GM18861 (cell line): ENCODE results near the gene LILRB3.
A peak's percentile ranks its signal among the peaks of the same experiment; 100 is the strongest.
"Not testable (repeated sequence)": the region's sequence is repeated elsewhere in the genome, so short reads cannot be mapped to it uniquely, and the experiment has no call there.

Experiments used
- ATAC-seq: cut with Tn5 transposase; IDR thresholded peaks from one replicate; pipeline ENCODE4 v1.9.1; 2021; ENCODE audit not compliant: unreplicated experiment

LILRB3 gene

DNA sequence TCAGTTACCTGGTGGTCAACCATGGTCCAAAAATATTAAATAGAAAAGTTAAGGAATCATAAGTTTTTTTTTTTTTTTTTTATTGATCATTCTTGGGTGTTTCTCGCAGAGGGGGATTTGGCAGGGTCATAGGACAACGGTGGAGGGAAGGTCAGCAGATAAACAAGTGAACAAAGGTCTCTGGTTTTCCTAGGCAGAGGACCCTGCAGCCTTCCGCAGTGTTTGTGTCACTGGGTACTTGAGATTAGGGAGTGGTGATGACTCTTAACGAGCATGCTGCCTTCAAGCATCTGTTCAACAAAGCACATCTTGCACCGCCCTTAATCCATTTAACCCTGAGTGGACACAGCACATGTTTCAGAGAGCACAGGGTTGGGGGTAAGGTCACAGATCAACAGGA, 8.6 kb downstream of the LILRB3 start:
- ATAC-seq, result not testable (repeated sequence)

DNA sequence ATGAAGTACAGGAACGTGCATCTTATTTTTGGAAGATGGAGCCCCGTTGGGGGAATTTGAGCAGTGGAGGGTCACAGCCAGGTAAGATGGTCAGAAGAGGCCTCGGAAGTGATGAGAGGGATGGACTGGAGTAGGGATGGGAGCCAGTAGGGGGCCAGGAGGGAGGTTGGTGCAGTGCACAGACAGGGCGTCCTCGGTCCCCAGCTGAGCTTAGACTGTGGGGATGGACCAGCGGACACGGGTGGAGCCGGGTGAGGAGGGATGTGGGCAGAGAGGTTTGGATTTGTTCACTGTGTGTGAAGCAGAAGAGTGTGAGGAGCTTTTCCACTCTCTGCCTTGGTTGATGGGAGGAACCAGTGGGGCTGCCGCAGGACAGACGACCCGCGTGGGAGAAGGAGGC, 11.6 kb downstream of the LILRB3 start:
- ATAC-seq, result no peak

DNA sequence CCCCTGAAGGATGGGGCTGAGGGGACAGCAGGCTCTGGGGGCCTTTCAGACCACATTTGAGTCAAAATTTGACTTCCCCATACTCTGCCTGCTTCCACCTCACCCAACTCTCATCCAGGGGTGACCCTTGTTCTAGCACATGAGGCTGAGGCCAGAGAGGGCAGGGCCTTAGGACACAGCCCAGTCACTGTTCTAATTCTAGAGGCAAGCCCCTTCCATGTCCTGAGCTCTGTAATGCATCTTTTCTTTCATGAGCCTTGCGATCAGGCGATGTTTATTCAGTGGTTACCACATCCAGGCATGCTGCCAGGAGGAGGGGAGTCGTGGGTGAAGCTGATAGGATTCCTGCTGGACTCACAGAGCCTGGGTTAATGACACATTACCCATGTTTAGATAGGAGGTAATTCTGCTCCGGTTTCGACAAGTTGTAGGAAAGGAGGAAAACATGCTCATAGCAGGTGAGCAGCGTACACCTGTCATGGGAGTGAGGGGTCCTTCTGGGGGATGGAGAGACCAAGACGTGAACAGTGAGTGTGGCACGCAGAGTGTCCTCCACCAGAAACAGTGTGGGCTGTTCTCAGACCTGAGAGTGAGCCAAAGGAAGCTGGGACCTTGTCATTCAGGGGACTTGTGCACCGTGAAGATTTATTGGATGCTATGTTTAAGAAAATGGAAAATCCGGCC, 12.9 kb downstream of the LILRB3 start:
- no peak for ATAC-seq

DNA sequence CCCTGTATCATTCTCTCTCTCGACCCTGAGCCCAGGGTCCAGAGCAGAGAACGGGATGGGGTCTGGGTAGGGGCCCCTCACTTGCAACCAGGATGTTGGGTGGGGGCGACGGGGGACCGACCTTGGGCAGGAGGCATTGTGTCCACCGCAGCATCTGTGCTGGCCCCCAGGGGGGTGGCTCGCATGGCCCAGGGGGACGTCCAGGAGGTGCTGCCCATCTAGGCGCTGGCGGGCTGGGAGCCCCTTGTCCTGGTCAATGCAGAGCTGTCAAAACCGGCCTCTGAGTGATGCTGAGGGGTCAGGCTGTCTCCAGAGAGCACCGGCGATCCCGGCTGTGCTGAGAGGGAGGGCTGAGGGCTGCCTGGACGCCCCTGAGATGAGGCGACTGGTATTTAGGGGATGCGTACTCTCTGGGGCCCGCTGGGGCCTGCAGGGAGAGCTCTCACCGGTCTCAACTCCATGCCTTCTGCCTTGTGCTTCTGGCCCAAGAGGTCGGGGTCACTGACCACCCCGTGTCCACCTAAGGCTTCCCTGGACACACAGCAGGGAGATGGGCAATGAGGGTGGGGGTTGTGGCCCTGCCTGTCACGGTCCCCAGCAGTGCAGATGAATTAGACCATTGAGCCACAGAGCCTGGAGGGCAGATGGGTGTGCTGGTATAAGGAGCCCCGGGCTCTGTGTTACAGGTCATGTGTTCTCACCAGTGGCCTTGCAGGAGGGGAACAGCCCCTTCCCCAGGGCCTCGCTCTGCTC, 13.6 kb downstream of the LILRB3 start:
- no peak for ATAC-seq

DNA sequence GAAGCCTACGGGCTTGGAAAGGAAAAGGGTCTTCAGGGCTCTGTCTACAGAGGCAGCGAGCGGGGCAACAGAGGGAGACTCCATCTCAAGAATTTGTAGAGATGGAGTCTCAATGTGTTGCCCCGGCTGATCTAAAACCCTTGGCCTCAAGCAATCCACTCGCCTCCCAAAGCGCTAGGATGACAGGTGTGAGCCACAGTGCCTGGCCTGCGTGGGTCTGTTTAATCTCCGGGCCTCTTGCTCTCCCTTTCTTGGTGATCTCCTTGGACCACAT, 14.1 kb downstream of the LILRB3 start:
- no peak for ATAC-seq

DNA sequence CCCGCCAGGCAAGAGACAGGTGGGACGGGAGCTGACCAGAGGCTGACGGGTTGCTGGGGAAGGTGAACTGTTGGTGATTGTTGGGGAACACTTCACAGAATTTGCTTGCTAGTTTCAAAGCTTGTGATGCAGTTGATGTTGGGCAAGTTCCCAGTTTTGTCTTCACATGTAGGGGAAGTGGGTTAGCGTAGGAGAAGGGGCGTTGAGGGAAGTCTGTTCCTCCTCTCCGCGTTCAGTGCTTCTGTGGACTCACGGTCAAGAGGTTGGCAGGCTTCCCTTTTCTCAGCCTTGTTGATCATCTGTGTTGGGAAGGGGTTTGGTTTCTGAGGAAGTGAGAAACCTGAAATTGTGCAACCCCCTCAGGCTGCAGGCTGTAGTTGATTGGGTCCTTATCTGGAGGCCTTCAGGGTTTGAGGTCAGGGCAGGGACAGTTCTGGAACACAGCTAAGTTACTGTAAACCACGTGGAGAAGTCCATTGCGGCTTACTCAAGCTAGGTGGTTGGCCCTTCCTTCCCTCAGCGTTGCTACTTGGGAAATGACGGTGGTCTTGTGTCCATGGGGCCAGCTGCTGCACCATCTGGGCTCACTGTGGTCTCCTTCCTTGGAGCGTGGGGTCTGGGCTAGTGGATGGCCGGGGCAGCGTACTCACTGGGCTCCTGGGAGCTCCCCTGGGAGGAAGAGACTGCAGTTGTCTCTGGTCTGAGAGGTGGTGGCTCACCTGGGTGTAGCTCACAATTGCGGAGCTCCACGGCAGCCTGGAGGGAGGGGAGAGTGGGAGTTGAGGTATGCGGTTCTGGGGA, 14.6 kb downstream of the LILRB3 start:
- peak; percentile 34 for ATAC-seq

DNA sequence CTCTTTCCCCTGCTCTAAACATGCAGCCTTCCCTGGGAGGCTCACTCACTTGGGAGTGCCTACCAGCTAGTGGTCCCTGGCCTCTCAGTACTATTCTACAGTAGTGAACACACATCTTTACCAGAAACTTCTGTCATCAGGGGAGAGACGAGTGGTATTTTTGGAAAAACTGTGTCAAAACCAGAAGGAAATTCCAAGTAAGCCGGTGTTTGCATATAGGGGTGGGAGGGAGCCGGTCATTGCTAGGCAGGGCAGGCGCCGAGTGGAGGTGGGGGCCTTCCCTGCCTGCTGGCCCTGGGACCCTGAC, 15.2 kb downstream of the LILRB3 start:
- ATAC-seq, result no peak

DNA sequence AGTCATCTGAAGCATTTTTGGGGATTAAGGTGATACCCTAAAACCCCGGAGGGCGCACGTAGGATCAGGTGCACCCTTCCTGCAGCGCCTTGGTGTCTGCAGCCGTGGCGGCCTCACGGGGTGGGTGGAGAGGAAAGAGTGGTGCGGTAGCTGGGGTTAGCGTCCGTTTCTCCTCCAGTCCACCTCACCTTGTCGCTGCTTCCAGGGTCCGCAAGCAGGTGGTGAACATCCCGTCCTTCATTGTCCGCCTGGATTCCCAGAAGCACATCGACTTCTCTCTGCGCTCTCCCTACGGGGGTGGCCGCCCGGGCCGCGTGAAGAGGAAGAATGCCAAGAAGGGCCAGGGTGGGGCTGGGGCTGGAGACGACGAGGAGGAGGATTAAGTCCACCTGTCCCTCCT, 15.6 kb downstream of the LILRB3 start:
- not testable (repeated sequence) for ATAC-seq

DNA sequence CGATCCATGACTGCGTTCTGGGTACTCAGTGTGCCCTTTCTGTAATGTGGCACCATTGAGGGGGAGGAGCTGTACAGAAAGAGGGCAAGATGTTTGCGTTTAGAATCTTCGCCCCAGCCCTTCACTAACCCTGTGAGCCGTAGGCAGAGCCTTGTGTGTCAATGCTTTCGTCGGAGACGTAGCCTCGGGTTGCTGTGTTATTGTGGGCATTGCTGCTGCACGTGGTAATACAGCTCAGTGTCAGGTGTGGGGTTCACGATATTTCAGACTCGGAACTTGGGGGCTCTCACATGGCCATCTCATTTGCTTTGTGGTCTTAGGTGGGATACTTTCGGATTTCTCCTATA, 16.0 kb downstream of the LILRB3 start:
- ATAC-seq, result no peak

DNA sequence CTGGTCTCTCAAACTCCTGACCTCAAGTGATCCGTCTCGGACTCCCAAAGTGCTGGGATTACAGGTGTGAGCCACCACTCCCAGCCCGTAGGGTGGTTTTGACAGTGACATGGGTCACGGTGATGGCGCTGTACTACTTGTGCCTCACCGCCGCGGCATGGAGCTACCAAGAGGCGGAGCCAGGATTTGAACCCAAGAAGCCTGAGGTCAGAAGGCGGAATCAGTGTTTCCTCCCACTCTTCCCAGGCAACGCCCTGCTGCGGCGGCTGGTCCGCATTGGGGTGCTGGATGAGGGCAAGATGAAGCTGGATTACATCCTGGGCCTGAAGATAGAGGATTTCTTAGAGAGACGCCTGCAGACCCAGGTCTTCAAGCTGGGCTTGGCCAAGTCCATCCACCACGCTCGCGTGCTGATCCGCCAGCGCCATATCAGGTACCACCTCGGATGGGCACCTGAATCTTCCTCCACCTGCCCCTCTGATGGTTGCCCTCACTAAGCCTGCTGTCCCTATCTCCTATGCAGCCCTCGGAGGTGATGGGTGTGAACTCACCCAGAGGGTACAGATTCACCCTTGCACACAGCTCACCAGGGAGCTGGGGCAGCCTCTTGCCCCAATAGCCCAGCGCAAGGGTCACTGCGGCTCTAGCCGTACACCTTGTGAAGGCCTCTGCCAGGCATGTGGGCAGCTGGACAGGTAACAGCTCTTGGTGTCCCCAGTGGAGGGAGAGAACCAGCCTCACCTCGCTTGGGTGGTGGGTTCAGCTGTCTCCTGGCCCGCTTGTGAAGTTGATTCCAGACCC, 16.6 kb downstream of the LILRB3 start:
- ATAC-seq, result no peak

DNA sequence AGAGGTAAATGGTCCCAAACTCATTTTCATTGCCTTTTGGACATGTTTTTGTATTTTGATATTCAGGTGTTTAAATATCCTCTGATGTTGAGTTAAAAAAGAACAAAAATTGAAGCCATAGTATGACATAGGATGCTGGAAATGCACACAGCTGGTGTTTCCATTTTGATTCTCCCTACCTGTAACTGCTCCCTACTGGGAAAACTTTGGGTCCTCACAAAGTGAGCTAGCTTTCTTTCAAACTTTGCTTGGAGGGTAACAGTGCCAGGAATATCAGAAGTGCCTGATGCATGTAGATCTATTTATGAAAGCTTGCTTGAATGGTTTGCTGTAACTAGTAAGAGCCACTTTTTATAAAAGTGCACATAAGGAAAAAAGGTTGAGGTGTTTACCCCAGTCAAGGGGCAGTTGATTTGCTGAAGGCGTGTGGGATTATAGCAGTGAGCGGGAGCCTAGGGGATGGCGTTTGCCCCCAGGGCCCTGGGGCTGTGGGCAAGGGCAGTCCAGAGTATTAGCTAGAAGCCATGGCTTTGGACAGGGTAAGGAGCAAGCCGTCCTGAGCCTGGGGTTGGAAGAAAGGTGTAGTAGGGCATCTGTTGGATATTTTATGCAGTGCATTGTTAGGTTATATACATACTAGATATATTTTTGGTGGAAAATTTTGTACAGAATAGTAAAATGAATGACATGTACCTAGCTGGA, 17.9 kb downstream of the LILRB3 start:
- no peak for ATAC-seq

DNA sequence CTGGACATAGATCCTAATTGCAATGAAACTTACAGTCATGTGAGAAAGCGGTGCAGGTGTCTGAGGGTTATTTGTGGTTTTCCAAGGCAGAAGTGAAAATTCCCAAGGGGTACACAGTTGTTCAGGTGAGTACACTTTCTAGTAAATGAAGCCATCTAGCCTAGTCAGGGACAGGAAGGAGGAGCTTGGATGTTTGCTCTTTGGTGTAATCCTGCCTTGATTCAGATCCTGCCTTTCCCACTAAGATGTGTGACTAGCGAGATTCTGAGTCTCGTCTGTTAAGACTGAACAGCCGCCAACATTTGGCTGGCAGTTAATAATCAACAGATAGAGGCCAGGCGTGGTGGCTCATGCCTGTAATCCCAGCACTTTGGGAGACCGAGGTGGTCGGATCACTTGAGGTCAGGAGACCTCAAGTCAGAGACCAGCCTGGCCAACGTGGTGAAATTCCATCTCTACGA, 19.6 kb downstream of the LILRB3 start:
- ATAC-seq, result no peak

DNA sequence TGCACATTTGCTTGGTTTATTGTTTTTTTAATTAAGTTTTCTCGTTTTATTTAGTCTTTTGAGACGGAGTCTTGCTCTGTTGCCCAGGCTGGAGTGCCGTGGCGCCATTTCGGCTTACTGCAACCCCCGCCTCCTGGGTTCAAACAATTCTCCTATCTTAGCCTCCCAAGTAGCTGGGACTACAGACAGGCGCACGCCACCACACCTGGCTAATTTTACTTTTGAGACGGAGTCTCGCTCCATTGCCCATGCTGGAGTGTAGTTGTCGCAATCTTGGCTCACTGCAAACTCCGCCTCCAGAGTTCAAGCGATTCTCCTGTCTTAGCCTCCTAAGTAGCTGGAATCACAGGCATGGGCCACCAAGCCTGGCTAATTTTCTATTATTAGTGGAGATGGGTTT, 20.8 kb downstream of the LILRB3 start:
- no peak for ATAC-seq

DNA sequence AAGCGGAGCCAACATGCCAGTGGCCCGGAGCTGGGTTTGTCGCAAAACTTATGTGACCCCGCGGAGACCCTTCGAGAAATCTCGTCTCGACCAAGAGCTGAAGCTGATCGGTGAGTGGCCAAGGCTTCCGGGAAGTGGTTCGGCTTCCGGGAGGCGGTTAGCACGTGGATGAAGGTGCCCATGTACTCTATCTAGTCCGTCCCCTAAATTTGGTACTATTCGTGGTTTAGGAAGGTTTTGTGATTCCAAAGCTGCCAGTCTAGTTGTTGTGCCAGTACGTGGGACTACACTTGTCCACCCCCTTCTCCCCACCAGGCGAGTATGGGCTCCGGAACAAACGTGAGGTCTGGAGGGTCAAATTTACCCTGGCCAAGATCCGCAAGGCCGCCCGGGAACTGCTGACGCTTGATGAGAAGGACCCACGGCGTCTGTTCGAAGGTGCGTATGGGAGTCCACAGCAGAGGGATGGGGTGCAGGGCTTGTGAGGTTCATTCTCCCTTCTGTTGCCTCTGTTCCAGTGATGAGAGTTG, 21.6 kb downstream of the LILRB3 start:
- no peak for ATAC-seq

DNA sequence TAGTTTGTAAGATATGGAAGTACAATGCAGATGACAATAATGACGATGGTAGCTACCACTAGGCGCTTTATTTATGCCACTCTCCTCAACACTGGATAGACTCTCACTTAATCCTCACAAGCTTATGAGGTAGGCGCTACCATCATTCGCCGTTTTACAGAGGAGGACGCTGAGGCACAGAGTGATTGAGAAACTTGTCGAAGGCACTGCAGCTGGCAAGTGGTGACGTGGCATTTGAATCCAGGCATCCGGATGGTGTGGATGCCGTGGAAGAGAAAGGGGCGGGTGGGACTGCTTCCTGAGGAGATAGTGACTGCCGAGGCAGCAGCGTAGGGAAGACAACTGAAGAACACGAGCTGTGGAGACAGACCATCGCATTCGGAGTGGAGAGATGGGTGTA, 23.4 kb downstream of the LILRB3 start:
- no peak for ATAC-seq

DNA sequence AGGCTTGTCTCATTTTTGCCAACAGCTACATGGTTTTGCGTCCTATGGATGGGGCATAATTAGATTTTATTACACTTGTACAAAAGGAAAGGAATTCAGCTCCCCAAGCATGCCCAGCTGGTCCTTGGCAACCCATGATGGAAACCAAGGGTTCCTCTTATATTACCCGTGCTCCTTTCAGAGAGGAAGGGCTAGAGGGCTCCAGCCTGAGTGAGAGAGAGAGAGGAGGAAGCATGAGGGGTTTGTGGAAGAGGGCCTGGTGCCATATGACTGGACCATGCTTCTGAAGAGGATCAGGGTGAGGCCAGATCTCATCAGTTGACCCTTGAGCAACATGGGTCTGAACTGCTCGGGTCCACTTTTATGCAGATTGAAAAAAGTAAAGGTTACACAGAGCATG, 25.7 kb downstream of the LILRB3 start:
- no peak for ATAC-seq

DNA sequence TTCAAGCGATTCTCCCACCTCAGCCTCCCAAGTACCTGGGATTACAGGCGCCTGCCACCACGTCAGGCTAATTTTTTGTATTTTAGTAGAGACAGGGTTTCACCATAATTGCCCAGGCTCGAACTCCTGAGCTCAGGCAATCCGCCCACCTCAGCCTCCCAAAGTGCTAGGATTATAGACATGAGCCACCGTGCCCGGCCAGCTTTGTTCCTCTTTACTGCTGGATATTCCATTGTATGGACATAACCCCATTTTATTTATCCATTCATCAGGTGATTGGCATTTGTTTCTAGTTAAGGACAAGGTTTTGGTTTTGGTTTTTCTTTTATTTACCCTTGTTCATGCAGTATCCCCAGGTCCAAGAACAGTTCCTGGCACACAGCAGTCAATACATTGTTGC, 26.3 kb downstream of the LILRB3 start:
- ATAC-seq, result no peak

DNA sequence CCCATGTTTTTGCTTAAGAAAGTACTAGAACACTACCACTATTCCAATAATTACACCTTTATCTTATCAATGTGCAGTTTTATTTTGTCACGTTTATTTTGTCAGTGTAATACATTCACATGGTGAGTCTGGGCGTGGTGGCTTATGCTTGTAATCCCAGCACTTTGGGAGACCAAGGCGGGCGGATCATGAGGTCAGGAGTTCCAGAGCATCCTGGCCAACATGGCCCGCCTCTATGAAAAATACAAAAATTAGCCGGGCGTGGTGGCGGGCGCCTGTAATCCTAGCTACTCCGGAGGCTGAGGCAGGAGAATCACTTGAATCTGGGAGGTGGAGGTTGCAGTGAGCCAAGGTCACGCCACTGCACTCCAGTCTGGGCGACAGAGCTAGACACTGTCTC, 28.3 kb downstream of the LILRB3 start:
- ATAC-seq, result not testable (repeated sequence)

DNA sequence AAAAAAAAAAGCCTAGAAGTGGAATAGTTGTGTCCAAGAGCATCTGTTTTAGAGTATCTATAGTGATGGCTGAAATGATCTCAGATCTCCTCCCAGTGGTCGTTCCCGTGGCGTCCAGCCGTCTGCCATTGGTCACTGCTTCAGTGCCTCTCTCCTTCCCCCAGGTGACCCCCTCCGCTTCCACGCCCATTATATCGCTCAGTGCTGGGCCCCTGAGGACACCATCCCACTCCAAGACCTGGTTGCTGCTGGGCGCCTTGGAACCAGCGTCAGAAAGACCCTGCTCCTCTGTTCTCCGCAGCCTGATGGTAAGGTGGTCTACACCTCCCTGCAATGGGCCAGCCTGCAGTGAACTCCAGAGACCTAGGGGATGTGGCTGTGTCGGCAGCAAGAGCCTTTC, 29.8 kb downstream of the LILRB3 start:
- ATAC-seq, result no peak

DNA sequence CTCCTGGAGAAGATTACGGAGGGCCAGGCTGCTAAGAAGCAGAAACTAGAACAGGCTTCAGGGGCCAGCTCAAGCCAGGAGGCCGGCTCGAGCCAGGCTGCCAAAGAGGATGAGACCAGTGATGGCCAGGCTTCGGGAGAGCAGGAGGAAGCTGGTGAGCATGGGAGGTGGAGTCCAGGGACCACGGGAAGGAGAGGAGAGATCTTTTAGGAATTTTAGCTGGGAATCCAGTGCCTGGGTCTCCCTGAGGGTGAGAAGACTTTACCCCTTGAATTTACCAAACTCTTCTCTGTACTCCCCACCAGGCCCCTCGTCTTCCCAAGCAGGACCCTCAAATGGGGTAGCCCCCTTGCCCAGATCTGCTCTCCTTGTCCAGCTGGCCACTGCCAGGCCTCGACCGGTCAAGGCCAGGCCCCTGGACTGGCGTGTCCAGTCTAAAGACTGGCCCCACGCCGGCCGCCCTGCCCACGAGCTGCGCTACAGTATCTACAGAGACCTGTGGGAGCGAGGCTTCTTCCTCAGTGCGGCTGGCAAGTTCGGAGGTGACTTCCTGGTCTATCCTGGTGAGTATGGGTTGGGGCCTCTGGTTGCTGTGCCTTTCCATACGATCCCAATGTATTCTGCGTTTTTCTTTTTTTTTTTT, 30.9 kb downstream of the LILRB3 start:
- no peak for ATAC-seq
